Osteocyte (in vitro differentiated cells): Measurements from ENCODE around the gene FUT8. TPM values are rescaled to one million over a fixed set of nuclear protein-coding genes. Genes with fewer than 3 reads are reported as not detected.

Source experiments
- DNase-seq: peaks from one replicate; pipeline ENCODE4 v3.0.0; 2021; ENCODE audit warnings: mixed read lengths; ENCODE audit not compliant: unreplicated experiment; ENCODE audit errors: extremely low spot score
- H3K27ac Mint-ChIP-seq: one replicate; pipeline ENCODE4 v1.8.0; 2021; ENCODE audit warnings: mild to moderate bottlenecking, mixed read lengths; ENCODE audit not compliant: unreplicated experiment
- H3K27me3 Mint-ChIP-seq: one replicate; pipeline ENCODE4 v1.8.0; 2021; ENCODE audit warnings: mixed read lengths; ENCODE audit not compliant: unreplicated experiment
- H3K36me3 Mint-ChIP-seq: one replicate; pipeline ENCODE4 v1.8.0; 2021; ENCODE audit warnings: mixed read lengths; ENCODE audit not compliant: unreplicated experiment
- H3K4me1 Mint-ChIP-seq: one replicate; pipeline ENCODE4 v1.8.0; 2021; ENCODE audit warnings: mixed read lengths; ENCODE audit not compliant: unreplicated experiment
- H3K4me3 Mint-ChIP-seq: one replicate; pipeline ENCODE4 v1.8.0; 2021; ENCODE audit warnings: mild to moderate bottlenecking, moderate library complexity, mixed read lengths; ENCODE audit not compliant: unreplicated experiment
- H3K9me3 Mint-ChIP-seq: one replicate; pipeline ENCODE4 v1.8.0; 2021; ENCODE audit warnings: mixed read lengths; ENCODE audit not compliant: unreplicated experiment
- CTCF ChIP-seq: fragments of 200-600 bp; sonication (generic); IDR thresholded peaks from 2 replicates; pipeline ENCODE4 v1.5.0; 2021; ENCODE audit warnings: antibody characterized with exemption, mild to moderate bottlenecking, moderate library complexity
- total RNA-seq: library from RNA; stranded (reverse); gene quantifications from 2 replicates; pipeline ENCODE4 v1.2.1, GENCODE V29; 2021

Gene FUT8
- total RNA-seq, 1 donor from 2014 or later, result 35.5 TPM

- H3K4me3 Mint-ChIP-seq, result no peak overlapping the region
- H3K4me1 Mint-ChIP-seq, result no peaks in the 10 kb centered on the region
- TF ChIP-seq CTCF, result no peak
- no peaks in the 10 kb centered on the region for H3K36me3 Mint-ChIP-seq
- DNase-seq, result no peak
- no peaks in the 10 kb centered on the region for H3K9me3 Mint-ChIP-seq
- no peak overlapping the region for H3K27ac Mint-ChIP-seq
- H3K27me3 Mint-ChIP-seq, result no peaks in the 10 kb centered on the region
Observed at GRCh38 chr14:65558363-65558762, 145.8 kb downstream of the FUT8 start.

GRCh38 chr14:65560340-65561027 is 148.0 kb downstream of the FUT8 start:
- no peak overlapping the region for H3K27ac Mint-ChIP-seq
- no peak overlapping the region for H3K4me3 Mint-ChIP-seq
- H3K9me3 Mint-ChIP-seq, result peaks cover 4% of the 10 kb centered on the region
- no peak for DNase-seq
- H3K4me1 Mint-ChIP-seq, result no peaks in the 10 kb centered on the region
- H3K27me3 Mint-ChIP-seq, result no peaks in the 10 kb centered on the region
- H3K36me3 Mint-ChIP-seq, result peaks cover 4% of the 10 kb centered on the region
- no peak for TF ChIP-seq CTCF

DNA sequence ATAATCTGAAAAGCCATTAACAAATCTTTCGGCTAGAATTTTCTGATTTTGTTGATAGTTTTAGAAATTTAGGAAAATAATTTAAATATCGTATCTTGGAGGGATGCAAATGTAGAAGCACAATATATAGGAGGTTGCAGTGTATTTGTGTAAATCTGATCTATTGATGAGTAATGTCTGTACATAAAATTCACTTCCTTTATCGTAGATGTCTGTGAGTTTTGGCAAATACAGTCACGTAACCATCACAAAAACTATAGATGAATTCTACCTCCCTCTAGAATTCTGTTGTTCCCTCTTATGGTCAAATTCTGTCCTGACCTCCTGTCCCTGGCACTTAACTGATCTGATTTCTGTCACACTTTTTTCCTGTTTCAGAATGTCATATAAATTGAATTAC is 151.8 kb downstream of the FUT8 start:
- DNase-seq, result no peak
- no peaks in the 10 kb centered on the region for H3K27me3 Mint-ChIP-seq
- peaks cover 4% of the 10 kb centered on the region for H3K36me3 Mint-ChIP-seq
- H3K4me1 Mint-ChIP-seq, result no peaks in the 10 kb centered on the region
- H3K9me3 Mint-ChIP-seq, result peaks cover 4% of the 10 kb centered on the region
- H3K4me3 Mint-ChIP-seq, result no peak overlapping the region
- TF ChIP-seq CTCF, result no peak
- H3K27ac Mint-ChIP-seq, result no peak overlapping the region

DNA sequence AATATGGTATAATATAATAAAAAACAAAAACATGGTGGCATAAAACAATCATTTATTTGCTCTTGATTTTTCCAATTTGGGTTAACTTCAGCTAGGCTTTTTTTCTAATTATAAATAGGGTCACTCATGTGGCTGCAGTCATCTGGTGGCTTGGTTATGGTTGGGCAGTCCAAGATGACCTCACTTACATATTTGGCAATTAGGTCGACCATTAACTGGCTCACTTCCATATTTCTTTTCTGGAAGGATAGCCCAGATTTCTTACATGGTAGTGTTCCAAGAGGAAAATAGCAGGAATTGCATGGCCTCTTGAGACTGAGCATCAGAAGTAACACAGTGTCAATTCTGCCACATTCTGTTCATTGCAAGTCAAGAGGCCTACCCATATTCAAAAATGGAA is 153.4 kb downstream of the FUT8 start:
- H3K4me1 Mint-ChIP-seq, result no peaks in the 10 kb centered on the region
- peaks cover 4% of the 10 kb centered on the region for H3K9me3 Mint-ChIP-seq
- DNase-seq, result no peak
- peaks cover 4% of the 10 kb centered on the region for H3K36me3 Mint-ChIP-seq
- H3K27ac Mint-ChIP-seq, result no peak overlapping the region
- H3K4me3 Mint-ChIP-seq, result no peak overlapping the region
- H3K27me3 Mint-ChIP-seq, result no peaks in the 10 kb centered on the region
- no peak for TF ChIP-seq CTCF

DNA sequence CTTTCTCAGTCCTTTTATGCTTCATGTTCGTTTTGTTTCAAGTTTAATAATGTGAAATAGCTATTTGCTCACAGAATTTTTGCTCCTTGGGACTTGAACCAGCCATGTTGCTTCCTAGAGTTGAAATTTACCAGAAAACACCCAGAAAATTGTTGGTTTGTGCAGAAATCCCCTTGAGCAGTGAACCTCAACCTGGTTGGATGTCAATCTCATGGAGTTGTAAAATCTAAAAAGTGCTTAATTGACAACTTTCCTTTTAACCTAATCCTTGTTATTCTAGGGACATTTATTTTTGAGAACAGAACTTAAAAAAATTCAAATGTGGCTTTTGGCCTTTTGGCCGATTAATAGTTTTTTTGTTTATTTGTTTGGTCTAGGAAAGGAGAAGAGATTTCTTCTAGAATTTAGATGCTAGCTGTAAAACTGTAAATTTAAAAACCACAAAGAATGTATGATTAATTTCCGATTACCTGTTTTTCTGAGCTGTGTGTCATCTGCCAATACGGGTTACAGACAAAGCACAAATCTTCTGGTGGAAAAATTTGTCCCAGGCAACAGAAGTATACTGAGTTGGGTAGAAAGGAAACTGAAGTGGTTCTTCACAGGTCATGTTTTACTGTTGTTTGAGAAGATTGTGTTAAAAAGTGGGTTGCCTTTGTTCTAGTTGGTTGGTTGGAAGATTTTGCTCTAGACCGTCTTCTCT is 154.4 kb downstream of the FUT8 start:
- Mint-ChIP-seq H3K36me3 (peaks cover 4% of the 10 kb centered on the region), H3K9me3 (peaks cover 4% of the 10 kb centered on the region), H3K27ac (no peak overlapping the region), H3K4me3 (no peak overlapping the region), H3K27me3 (no peaks in the 10 kb centered on the region), H3K4me1 (no peaks in the 10 kb centered on the region)
- no peak for TF ChIP-seq CTCF
- no peak for DNase-seq
